Activated gamma-delta T cell (primary cell): Measurements from ENCODE around the gene TMEM150B.

Experiments
- DNase-seq: peaks from one replicate; lab custom pipeline; 2025; lab: John Stamatoyannopoulos, UW

The TMEM150B gene

GRCh38 chr19:55305983-55306562, 19.1 kb downstream of the TMEM150B start:
- no peak for DNase-seq

- DNase-seq: no peak
Observed at GRCh38 chr19:55305491-55305890, 19.6 kb downstream of the TMEM150B start.

GRCh38 chr19:55304980-55305379, 20.2 kb downstream of the TMEM150B start:
- no peak for DNase-seq

- DNase-seq: no peak
Observed at GRCh38 chr19:55304279-55304978, 20.7 kb downstream of the TMEM150B start.

GRCh38 chr19:55303477-55303876, 21.7 kb downstream of the TMEM150B start:
- no peak for DNase-seq

- DNase-seq: no peak
Observed at GRCh38 chr19:55302318-55302703, 22.8 kb downstream of the TMEM150B start.

GRCh38 chr19:55301459-55302317, 23.5 kb downstream of the TMEM150B start:
- peak; percentile 85 for DNase-seq

GRCh38 chr19:55300886-55301458, 24.2 kb downstream of the TMEM150B start:
- DNase-seq: no peak

- no peak for DNase-seq
Observed at GRCh38 chr19:55299991-55300390, 25.1 kb downstream of the TMEM150B start.

- no peak for DNase-seq
Observed at GRCh38 chr19:55297267-55297666, 27.9 kb downstream of the TMEM150B start.

GRCh38 chr19:55289117-55289796, 35.9 kb downstream of the TMEM150B start:
- no peak for DNase-seq

- DNase-seq: no peak
Observed at GRCh38 chr19:55287361-55288079, 37.6 kb downstream of the TMEM150B start.

- no peak for DNase-seq
Observed at GRCh38 chr19:55285229-55285890, 39.8 kb downstream of the TMEM150B start.

GRCh38 chr19:55284405-55285058, 40.6 kb downstream of the TMEM150B start:
- no peak for DNase-seq

GRCh38 chr19:55283548-55284377, 41.4 kb downstream of the TMEM150B start, which contains the start of gene BRSK1:
BRSK1 (plus strand) TSS chr19:55283997; CDS start chr19:55284443, 446 bp downstream.
- DNase-seq: no peak

- DNase-seq: peak; percentile 90
Observed at GRCh38 chr19:55279770-55280643, 45.1 kb downstream of the TMEM150B start, which contains the start of gene HSPBP1. HSPBP1 (minus strand) TSS chr19:55280110; CDS start chr19:55279608, 502 bp downstream.

- DNase-seq: no peak
Observed at GRCh38 chr19:55279340-55279739, 45.8 kb downstream of the TMEM150B start.
